ENCODE data around the gene HS6ST2.

The HS6ST2 gene

GRCh38 chrX:132603700-132604286 is 354.6 kb downstream of the HS6ST2 start:
- no peak for DNase-seq

GRCh38 chrX:132602701-132603100 is 355.7 kb downstream of the HS6ST2 start:
- DNase-seq = no peak

GRCh38 chrX:132594999-132595398 is 363.4 kb downstream of the HS6ST2 start:
- no peak for DNase-seq

GRCh38 chrX:132594129-132594528 is 364.3 kb downstream of the HS6ST2 start:
- DNase-seq = no peak

GRCh38 chrX:132592880-132593279 is 365.5 kb downstream of the HS6ST2 start:
- no peak for DNase-seq

GRCh38 chrX:132591719-132592275 is 366.6 kb downstream of the HS6ST2 start:
- DNase-seq = no peak

GRCh38 chrX:132590350-132591026 is 367.9 kb downstream of the HS6ST2 start:
- no peak for DNase-seq

GRCh38 chrX:132584936-132585335 is 373.5 kb downstream of the HS6ST2 start:
- DNase-seq = no peak

- no peak for DNase-seq
These were observed 381.5 kb downstream of the HS6ST2 start for GRCh38 chrX:132576939-132577338.

Data from cortex of kidney (tissue), 1 donor.